Measurements from ENCODE around the gene NMRK1. TPM values are rescaled to one million over a fixed set of nuclear protein-coding genes. Genes with fewer than 3 reads are reported as not detected.
A peak's percentile ranks its signal among the peaks of the same experiment; 100 is the strongest.

The NMRK1 gene
- total and polyA plus RNA-seq, 9 donors, result 14.6 to 40.0 (median 23.8) TPM

- intact Hi-C loops (cut with DNase I), result no loop called here
- WGBS, 3 donors, result 13 to 24% (median 21%) methylated on average over 6 of the region's 6 CpGs
- DNase-seq, result peak; percentile 59 to 80 (median 75)
Observed at GRCh38 chr9:75106857-75107256, 18.9 kb upstream of the NMRK1 start.

GRCh38 chr9:75105841-75106240 lies 17.9 kb upstream of the NMRK1 start:
- WGBS, 3 donors, result 11 to 28% (median 13%) methylated on average over 2 of the region's 2 CpGs
- TF ChIP-seq CTCF (IDR thresholded peaks at IDR 0.05) (no peak), EP300 (IDR thresholded peaks at IDR 0.05) (no peak), POLR2A (IDR thresholded peaks at IDR 0.05) (no peak)
- H3K27ac ChIP-seq, result peak overlapping the region in 1 of 2 donors; percentile 64
- H3K9me3 ChIP-seq, result no peaks in the 10 kb centered on the region
- H3K27me3 ChIP-seq, result no peaks in the 10 kb centered on the region
- peaks cover 13% of the 10 kb centered on the region for H3K4me1 ChIP-seq (ENCODE audit: insufficient read depth)
- intact Hi-C loops (cut with DNase I), result no loop called here
- DNase-seq, result no peak
- H3K4me3 ChIP-seq, result no peak overlapping the region
- no peaks in the 10 kb centered on the region for H3K36me3 ChIP-seq

More at GRCh38 chr9:75106857-75107256, 18.9 kb upstream of the NMRK1 start:
- TF ChIP-seq EP300 (IDR thresholded peaks at IDR 0.05) (no peak), CTCF (IDR thresholded peaks at IDR 0.05) (no peak), POLR2A (IDR thresholded peaks at IDR 0.05) (no peak)
- Histone ChIP-seq H3K36me3 (no peaks in the 10 kb centered on the region), H3K4me1 (ENCODE audit: insufficient read depth) (peaks cover 10% of the 10 kb centered on the region), H3K4me3 (no peak overlapping the region), H3K27ac (peak overlapping the region in 1 of 2 donors; percentile 64), H3K9me3 (no peaks in the 10 kb centered on the region), H3K27me3 (no peaks in the 10 kb centered on the region)

GRCh38 chr9:75105019-75105540 lies 17.1 kb upstream of the NMRK1 start:
- no peak overlapping the region for H3K4me3 ChIP-seq
- TF ChIP-seq EP300 (IDR thresholded peaks at IDR 0.05) (no peak), CTCF (IDR thresholded peaks at IDR 0.05) (no peak), POLR2A (IDR thresholded peaks at IDR 0.05) (no peak)
- WGBS, 3 donors, result 82 to 89% (median 83%) methylated on average over 2 of the region's 2 CpGs
- H3K27ac ChIP-seq, result no peak overlapping the region
- no peaks in the 10 kb centered on the region for H3K9me3 ChIP-seq
- intact Hi-C loops (cut with DNase I), result no loop called here
- H3K36me3 ChIP-seq, result no peaks in the 10 kb centered on the region
- no peak for DNase-seq
- peaks cover 13% of the 10 kb centered on the region for H3K4me1 ChIP-seq (ENCODE audit: insufficient read depth)
- no peaks in the 10 kb centered on the region for H3K27me3 ChIP-seq

DNA sequence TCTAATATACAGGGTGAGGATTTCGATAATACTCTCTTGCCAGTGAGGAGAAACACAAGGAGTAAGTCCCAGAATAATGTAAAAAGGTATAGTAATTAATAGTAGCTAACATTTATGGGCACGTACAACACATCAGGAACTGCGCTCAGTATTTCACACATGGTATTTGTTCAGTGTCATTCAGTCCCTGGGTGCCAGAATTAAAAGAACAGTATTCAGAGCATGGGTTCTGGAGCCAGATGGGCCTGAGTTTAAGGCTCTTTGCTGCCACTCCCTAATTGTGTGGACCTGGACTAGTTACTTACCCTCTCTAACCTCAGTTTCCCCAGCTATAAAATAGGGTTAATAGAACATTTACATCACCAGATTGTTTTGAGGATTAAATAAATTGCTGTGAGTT lies 16.7 kb upstream of the NMRK1 start:
- no peak for TF ChIP-seq POLR2A (IDR thresholded peaks at IDR 0.05)
- 92% methylated on average over 3 of the region's 3 CpGs for WGBS, 3 donors
- Histone ChIP-seq H3K27ac (no peak overlapping the region), H3K27me3 (no peaks in the 10 kb centered on the region), H3K4me1 (ENCODE audit: insufficient read depth) (peaks cover 13% of the 10 kb centered on the region), H3K36me3 (no peaks in the 10 kb centered on the region), H3K9me3 (no peaks in the 10 kb centered on the region), H3K4me3 (no peak overlapping the region)
- DNase-seq, result no peak
- intact Hi-C loops (cut with DNase I), result no loop called here

DNA sequence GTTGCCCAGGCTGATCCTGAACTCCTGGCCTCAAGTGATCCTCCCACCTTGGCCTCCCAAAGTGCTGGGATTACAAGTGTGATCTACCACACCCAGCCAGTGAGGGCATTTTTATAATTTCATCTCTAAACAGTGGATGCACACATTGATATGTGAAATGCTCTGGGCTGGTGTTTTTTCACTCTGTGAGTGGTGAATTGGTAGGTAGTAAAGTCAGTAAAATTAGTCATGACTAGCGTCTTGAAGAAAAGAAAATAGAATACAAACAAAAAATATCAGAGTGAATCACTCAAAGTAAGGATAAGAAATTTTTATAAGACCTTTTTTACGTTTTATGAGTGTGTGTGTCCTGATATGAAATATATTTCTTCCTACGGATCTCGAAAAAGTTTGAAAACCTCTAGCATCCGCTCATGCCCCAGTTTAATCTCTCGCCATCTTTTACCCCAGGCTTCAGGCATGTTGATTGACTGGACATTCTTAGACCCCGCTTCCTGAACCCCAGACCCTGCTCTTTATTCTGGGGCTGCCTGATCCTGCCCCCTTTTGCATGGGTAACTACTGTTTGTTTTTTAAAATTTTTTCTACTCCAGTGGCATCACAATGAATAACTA lies 14.3 kb upstream of the NMRK1 start:
- Histone ChIP-seq H3K36me3 (no peaks in the 10 kb centered on the region), H3K4me3 (no peak overlapping the region), H3K9me3 (no peaks in the 10 kb centered on the region), H3K27ac (no peak overlapping the region), H3K4me1 (ENCODE audit: insufficient read depth) (peaks cover 5% of the 10 kb centered on the region), H3K27me3 (no peaks in the 10 kb centered on the region)
- WGBS, 3 donors, result 91 to 94% (median 94%) methylated on average over 7 of the region's 7 CpGs
- no peak for DNase-seq
- no peak for TF ChIP-seq EP300 (IDR thresholded peaks at IDR 0.05)
- no peak for TF ChIP-seq POLR2A (IDR thresholded peaks at IDR 0.05)
- TF ChIP-seq CTCF (IDR thresholded peaks at IDR 0.05), result no peak
- intact Hi-C loops (cut with DNase I), result no loop called here
